Natural killer cell (primary cell): ENCODE data around the gene LTC4S. TPM values are rescaled to one million over a fixed set of nuclear protein-coding genes. Genes with fewer than 3 reads are reported as not detected.

Experiments
- ATAC-seq, 3 donors: fragments of 150-1000 bp in 2 of 3; fragments of 200-7000 bp in 1 of 3; cut with Tn5 transposase; 1 replicate in 1 of 3; 2 replicates in 2 of 3; pipeline ENCODE4 v1.10.0; 2021; ENCODE audit warnings: mild to moderate bottlenecking in 2 of 3, moderate library complexity in 2 of 3
- DNase-seq, 2 donors: peaks; one replicate each; pipeline versions ENCODE4 v3.0.0 to v3.0.0-alpha.2; 2013 to 2021; ENCODE audit warnings: mixed read lengths in 1 of 2
- H3K27ac ChIP-seq: one replicate; pipeline ENCODE4 v1.5.1; 2013; ENCODE audit warnings: mild to moderate bottlenecking, low read length
- H3K27me3 ChIP-seq: one replicate; pipeline ENCODE4 v1.6.1; 2013; ENCODE audit warnings: low read length; ENCODE audit not compliant: control insufficient read depth, insufficient read depth
- H3K36me3 ChIP-seq: one replicate; pipeline ENCODE4 v1.6.1; 2013; ENCODE audit warnings: low read length; ENCODE audit not compliant: control insufficient read depth, insufficient read depth
- H3K4me1 ChIP-seq: one replicate; pipeline ENCODE4 v1.6.1; 2013; ENCODE audit warnings: low read length; ENCODE audit not compliant: control insufficient read depth, insufficient read depth
- H3K4me3 ChIP-seq: one replicate; pipeline ENCODE4 v1.5.1; 2013; ENCODE audit warnings: low read length
- H3K9me3 ChIP-seq: one replicate; pipeline ENCODE4 v1.6.1; 2013; ENCODE audit warnings: low read length; ENCODE audit not compliant: control insufficient read depth, insufficient read depth
- H3K27ac Mint-ChIP-seq, 2 donors: one replicate each; pipeline ENCODE4 v1.8.0; 2022; ENCODE audit warnings: mild to moderate bottlenecking in 2 of 2, mixed read lengths in 2 of 2, moderate library complexity in 1 of 2
- H3K27me3 Mint-ChIP-seq, 2 donors: one replicate each; pipeline ENCODE4 v1.8.0; 2022; ENCODE audit warnings: low read depth in 2 of 2, mixed read lengths in 2 of 2
- H3K36me3 Mint-ChIP-seq: one replicate; pipeline ENCODE4 v1.8.0; 2022; ENCODE audit warnings: mixed read lengths
- H3K4me1 Mint-ChIP-seq, 2 donors: one replicate each; pipeline ENCODE4 v1.8.0; 2022; ENCODE audit warnings: mixed read lengths in 2 of 2
- H3K4me3 Mint-ChIP-seq: one replicate; pipeline ENCODE4 v1.8.0; 2022; ENCODE audit warnings: mild to moderate bottlenecking, moderate library complexity, mixed read lengths
- H3K9me3 Mint-ChIP-seq, 2 donors: one replicate each; pipeline ENCODE4 v1.8.0; 2022; ENCODE audit warnings: mixed read lengths in 2 of 2
- CTCF ChIP-seq: fragments of 200-600 bp; IDR thresholded peaks from one replicate; pipeline ENCODE4 v1.8.0; 2022; ENCODE audit warnings: antibody characterized with exemption
- WGBS: methylation state at CpG from one replicate; pipeline ENCODE4 v1.1.7; 2013; ENCODE audit warnings: missing lambda C conversion rate; ENCODE audit not compliant: insufficient coverage; 5-methylcytosine and 5-hydroxymethylcytosine counted together
- intact Hi-C: fragments of 100-400 bp; cut with micrococcal nuclease; formaldehyde crosslinking; loops from one replicate; pipeline ENCODE4 v1.14.2; 2022
- total RNA-seq, 4 donors: library from RNA; stranded (reverse); fragments of 120-200 nt in 1 of 4; gene quantifications; one replicate each; pipeline versions ENCODE4 v1.2.3 to v1.2.4, GENCODE V29; 2013 to 2022

LTC4S gene
- total RNA-seq, 3 donors from 2014 or later (not counting 1 experiment from before 2014, with no cell fraction given), result 3.0 to 5.4 (median 3.5) TPM

GRCh38 chr5:179820127-179820482 is 26.3 kb downstream of the LTC4S start:
- peak overlapping the region; percentile 96 for H3K4me3 ChIP-seq
- H3K36me3 ChIP-seq, result peaks cover 20% of the 10 kb centered on the region
- peak overlapping the region; percentile 97 to 98 for H3K27ac Mint-ChIP-seq
- no peaks in the 10 kb centered on the region for H3K27me3 ChIP-seq
- peaks cover 7% of the 10 kb centered on the region for H3K36me3 Mint-ChIP-seq
- DNase-seq (peak in 1 of 2 donors; percentile 45), ATAC-seq (no peak)
- H3K27me3 Mint-ChIP-seq, result peaks cover 0 to 3% of the 10 kb centered on the region in 2 donors
- H3K9me3 ChIP-seq, result no peaks in the 10 kb centered on the region
- peaks cover 38 to 57% of the 10 kb centered on the region in 2 donors for H3K4me1 Mint-ChIP-seq
- peak overlapping the region; percentile 84 for H3K4me3 Mint-ChIP-seq
- no peak for TF ChIP-seq CTCF
- no peaks in the 10 kb centered on the region for H3K9me3 Mint-ChIP-seq
- H3K27ac ChIP-seq, result peak overlapping the region; percentile 100
- intact Hi-C loops, result loop anchor here (1.0 to 2.0 kb wide), 2 partner anchors 9 to 13 kb away; partner anchors contain the start of gene MGAT4B
- peaks cover 64% of the 10 kb centered on the region for H3K4me1 ChIP-seq
- WGBS, result 52% methylated on average over 12 of the region's 12 CpGs

GRCh38 chr5:179820483-179821297 is 26.9 kb downstream of the LTC4S start, which contains the start of gene SQSTM1:
Gene SQSTM1 (plus strand): TSS chr5:179820905. CDS start chr5:179820937, 32 bp downstream.
- H3K4me3 Mint-ChIP-seq, result peak within 1 kb of the TSS; percentile 96
- peaks cover 7% of the 10 kb centered on the region for H3K36me3 Mint-ChIP-seq
- H3K4me3 ChIP-seq, result peak within 1 kb of the TSS; percentile 96
- no peak for TF ChIP-seq CTCF
- peaks cover 0 to 2% of the 10 kb centered on the region in 2 donors for H3K27me3 Mint-ChIP-seq
- H3K4me1 ChIP-seq, result peaks cover 64% of the 10 kb centered on the region
- DNase-seq (peak; percentile 90 to 92), ATAC-seq (peak; percentile 47 to 68 (median 50))
- peaks cover 26% of the 10 kb centered on the region for H3K36me3 ChIP-seq
- under 1% methylated on average over 81 of the region's 81 CpGs for WGBS
- peak within 1 kb of the TSS; percentile 100 for H3K27ac ChIP-seq
- H3K27me3 ChIP-seq, result no peaks in the 10 kb centered on the region
- H3K9me3 Mint-ChIP-seq, result no peaks in the 10 kb centered on the region
- no peaks in the 10 kb centered on the region for H3K9me3 ChIP-seq
- peaks cover 38 to 62% of the 10 kb centered on the region in 2 donors for H3K4me1 Mint-ChIP-seq
- peak within 1 kb of the TSS; percentile 97 to 98 for H3K27ac Mint-ChIP-seq
- intact Hi-C loops, result loop anchor here (1.0 to 2.0 kb wide), 3 partner anchors 9 to 16 kb away; partner anchors contain the start of gene MGAT4B

- peaks cover 38 to 63% of the 10 kb centered on the region in 2 donors for H3K4me1 Mint-ChIP-seq
- H3K27me3 ChIP-seq, result no peaks in the 10 kb centered on the region
- peaks cover 7% of the 10 kb centered on the region for H3K36me3 Mint-ChIP-seq
- peaks cover 61% of the 10 kb centered on the region for H3K4me1 ChIP-seq
- H3K27me3 Mint-ChIP-seq, result no peaks in the 10 kb centered on the region
- peak overlapping the region; percentile 100 for H3K27ac ChIP-seq
- WGBS, result under 1% methylated on average over 51 of the region's 54 CpGs
- peak overlapping the region; percentile 96 for H3K4me3 ChIP-seq
- H3K36me3 ChIP-seq, result peaks cover 32% of the 10 kb centered on the region
- ATAC-seq (peak; percentile 55 to 82 (median 66)), DNase-seq (peak; percentile 91 to 94)
- H3K9me3 ChIP-seq, result no peaks in the 10 kb centered on the region
- TF ChIP-seq CTCF, result no peak
- peak overlapping the region; percentile 96 for H3K4me3 Mint-ChIP-seq
- no peaks in the 10 kb centered on the region for H3K9me3 Mint-ChIP-seq
- H3K27ac Mint-ChIP-seq, result peak overlapping the region; percentile 97 to 98
- intact Hi-C loops, result loop anchor here (1.0 to 2.0 kb wide), 2 partner anchors 15 kb away; partner anchors contain the start of gene MGAT4B
These were observed 27.7 kb downstream of the LTC4S start for GRCh38 chr5:179821298-179822058.
